HCT116 (cell line): Measurements from ENCODE around the gene LIN7B. TPM values are rescaled to one million over a fixed set of nuclear protein-coding genes. Genes with fewer than 3 reads are reported as not detected.
"Not testable (repeated sequence)": the region's sequence is repeated elsewhere in the genome, so short reads cannot be mapped to it uniquely, and the experiment has no call there.

Experiments used
- ATAC-seq: fragments of 200-7000 bp; cut with Tn5 transposase; 2 replicates; pipeline ENCODE4 v1.9.1; 2020; ENCODE audit warnings: mild to moderate bottlenecking, moderate library complexity
- BruUV-seq: library from RNA; stranded (reverse); fragments of 400-500 nt; replicated peaks from 2 replicates; lab custom pipeline; 2021; lab: Mats Ljungman, UMichigan
- CTCF ChIA-PET: fragments of 300-600 bp; sonication (Branson Sonifier 250); formaldehyde crosslinking; loops from one replicate; lab custom pipeline; 2021; ENCODE audit warnings: antibody characterized with exemption; lab: Charles Lee
- POLR2A ChIA-PET: fragments of 300-600, 350-600 bp; sonication (Branson Sonifier 250); formaldehyde crosslinking; loops from one replicate; lab custom pipeline; 2021; ENCODE audit warnings: antibody characterized with exemption; lab: Charles Lee
- RAD21 ChIA-PET, 2 experiments: fragments of 300-600 bp; sonication (Branson Sonifier 250); formaldehyde crosslinking; loops; one replicate each; lab custom pipeline; 2023; ENCODE audit warnings: low total read pairs in 2 of 2; ENCODE audit not compliant: uncharacterized antibody in 2 of 2, unreplicated experiment in 2 of 2, low non-redundant PET in 1 of 2; lab: Charles Lee
- DNase-seq: peaks from one replicate; pipeline ENCODE4 v3.0.0-alpha.2; 2010; ENCODE audit warnings: low read depth, low spot score
- H2AFZ ChIP-seq: fragments of 200-600 bp; shearing (Covaris generic), sonication (generic); 2 replicates; pipeline ENCODE4 v1.6.1; 2017; ENCODE audit warnings: low read depth, mixed run types, mixed read lengths, antibody characterized with exemption, low read length; ENCODE audit not compliant: poor library complexity, severe bottlenecking
- H3K27ac ChIP-seq: 2 replicates; pipeline ENCODE4 v1.5.1; 2012; ENCODE audit warnings: low read depth, low read length
- H3K27me3 ChIP-seq: fragments of 200-600 bp; sonication (generic); 2 replicates; pipeline ENCODE4 v1.6.1; 2016; ENCODE audit warnings: mixed run types, low read length, mixed read lengths; ENCODE audit not compliant: insufficient read depth
- H3K36me3 ChIP-seq, 2 experiments: fragments of 200-500 bp in 1 of 2; fragments of 200-600 bp in 1 of 2; sonication (Bioruptor generic) in 1 of 2; sonication (generic) in 1 of 2; 2 replicates each; pipeline versions ENCODE4 v1.5.1 to v1.6.1; 2014 to 2016; ENCODE audit warnings: low read length in 2 of 2, inconsistent platforms in 1 of 2, mixed read lengths in 1 of 2, mixed run types in 1 of 2; ENCODE audit not compliant: insufficient read depth in 2 of 2, control insufficient read depth in 1 of 2
- H3K4me1 ChIP-seq, 2 experiments: fragments of 200-600 bp in 1 of 2; sonication (generic) in 1 of 2; 2 replicates each; pipeline versions ENCODE4 v1.5.1 to v1.6.1; 2012 to 2017; ENCODE audit warnings: low read length in 2 of 2, inconsistent platforms in 1 of 2, mild to moderate bottlenecking in 1 of 2, mixed read lengths in 1 of 2, mixed run types in 1 of 2, moderate library complexity in 1 of 2; ENCODE audit not compliant: insufficient read depth in 2 of 2, control insufficient read depth in 1 of 2
- H3K4me2 ChIP-seq: fragments of 200-600 bp; sonication (generic); 2 replicates; pipeline ENCODE4 v1.6.1; 2017; ENCODE audit warnings: mixed run types, low read length, mixed read lengths
- H3K4me3 ChIP-seq, 2 experiments: fragments of 200-600 bp in 1 of 2; sonication (generic) in 1 of 2; replicated peaks in 1 of 2; 2 replicates each; pipeline ENCODE4 v1.5.1; 2011 to 2016; ENCODE audit warnings: low read length in 2 of 2, control low read depth in 1 of 2, low read depth in 1 of 2, mild to moderate bottlenecking in 1 of 2, mixed read lengths in 1 of 2, mixed run types in 1 of 2
- H3K79me2 ChIP-seq: fragments of 200-600 bp; sonication (generic); 2 replicates; pipeline ENCODE4 v1.6.1; 2017; ENCODE audit warnings: mild to moderate bottlenecking, mixed run types, low read length, moderate library complexity, mixed read lengths; ENCODE audit not compliant: insufficient read depth
- H3K9ac ChIP-seq: fragments of 200-600 bp; sonication (generic); 2 replicates; pipeline ENCODE4 v1.6.1; 2016; ENCODE audit warnings: low read length, mixed read lengths
- H3K9me2 ChIP-seq: fragments of 200-600 bp; sonication (generic), shearing (Covaris generic); 2 replicates; pipeline ENCODE4 v1.6.1; 2017; ENCODE audit warnings: mixed run types, mild to moderate bottlenecking, moderate library complexity; ENCODE audit not compliant: insufficient read depth
- H3K9me3 ChIP-seq, 2 experiments: fragments of 200-500 bp in 1 of 2; fragments of 200-600 bp in 1 of 2; sonication (Bioruptor generic) in 1 of 2; sonication (generic) in 1 of 2; 2 replicates each; pipeline ENCODE4 v1.6.1; 2014 to 2017; ENCODE audit warnings: low read length in 2 of 2, mixed read lengths in 2 of 2, inconsistent platforms in 1 of 2, low read depth in 1 of 2, mild to moderate bottlenecking in 1 of 2, mixed run types in 1 of 2, moderate library complexity in 1 of 2; ENCODE audit not compliant: control insufficient read depth in 1 of 2, insufficient read depth in 1 of 2
- H4K20me1 ChIP-seq: fragments of 200-600 bp; sonication (generic), shearing (Covaris generic); 2 replicates; pipeline ENCODE4 v1.6.1; 2017; ENCODE audit warnings: mixed run types, mild to moderate bottlenecking, moderate library complexity; ENCODE audit not compliant: insufficient read depth
- POLR2AphosphoS5 ChIP-seq: IDR thresholded peaks from 2 replicates; pipeline ENCODE4 v1.6.1; 2011; ENCODE audit warnings: mild to moderate bottlenecking, low read depth, low read length, moderate library complexity
- RAD21 ChIP-seq: IDR thresholded peaks from 2 replicates; pipeline ENCODE4 v1.6.1; 2012; ENCODE audit warnings: low read depth, mild to moderate bottlenecking
- intact Hi-C: fragments of 100-400 bp; cut with micrococcal nuclease; formaldehyde crosslinking; loops from 2 replicates; pipeline ENCODE4 v1.10.0; 2022
- total RNA-seq: library from RNA; stranded (reverse); gene quantifications from one replicate; pipeline ENCODE4 v1.2.1, GENCODE V29; 2021; ENCODE audit not compliant: unreplicated experiment
- TF ChIP-seq, protein P1 (sequence below), 3 experiments: fragments of 200-600 bp in 1 of 3; sonication (generic) in 1 of 3; IDR thresholded peaks in 2 of 3; conservative IDR thresholded peaks in 1 of 3; 2 replicates each; pipeline ENCODE4 v1.5.1; 2012 to 2017; ENCODE audit warnings: low read depth in 2 of 3, low read length in 2 of 3, antibody characterized with exemption in 1 of 3, borderline replicate concordance in 1 of 3, control low read depth in 1 of 3, mild to moderate bottlenecking in 1 of 3, mixed read lengths in 1 of 3, mixed run types in 1 of 3, moderate library complexity in 1 of 3; ENCODE audit not compliant: insufficient read depth in 1 of 3
- TF ChIP-seq, protein P2 (sequence below): IDR thresholded peaks from 2 replicates; pipeline ENCODE4 v1.6.1; 2012; ENCODE audit warnings: low read depth
- TF ChIP-seq, protein P3 (sequence below): IDR thresholded peaks from 2 replicates; pipeline ENCODE4 v1.6.1; 2012

Gene LIN7B
- total RNA-seq, 1 experiment from 2014 or later = 7.2 TPM

DNA sequence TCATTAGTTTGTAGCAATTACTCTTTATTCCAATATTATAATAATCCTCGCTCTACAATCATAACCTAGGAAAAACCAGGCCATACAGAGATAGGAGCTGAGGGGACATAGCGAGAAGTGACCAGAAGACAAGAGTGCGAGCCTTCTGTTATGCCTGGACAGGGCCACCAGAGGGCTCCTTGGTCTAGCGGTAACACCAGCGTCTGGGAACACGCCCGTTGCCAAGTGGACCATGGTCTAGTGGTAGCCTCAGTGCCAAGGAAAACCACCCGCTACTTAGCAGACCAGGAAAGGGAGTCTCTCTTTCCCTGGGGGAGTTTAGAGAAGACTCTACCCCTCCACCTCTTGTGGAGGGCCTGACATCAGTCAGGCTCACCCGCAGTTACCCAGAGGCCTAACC lies 39.3 kb upstream of the LIN7B start:
- RAD21 ChIA-PET = interaction anchor here in 1 of 2 experiments (0.6 to 1.4 kb wide), 2 partner anchors 124 to 133 kb away, joined by 3 read pairs; no protein-coding TSS in a partner anchor
- H3K4me1 ChIP-seq = peaks cover 10 to 11% of the 10 kb centered on the region in 2 experiments
- H3K9me3 ChIP-seq, H2AFZ ChIP-seq, POLR2A ChIA-PET, H3K9ac ChIP-seq, H3K36me3 ChIP-seq, H3K4me2 ChIP-seq, H3K27ac ChIP-seq: not testable (repeated sequence)
- intact Hi-C loops = loop anchor here (1.0 to 2.0 kb wide), 3 partner anchors 124 to 286 kb away; no protein-coding TSS in a partner anchor
- ATAC-seq = peak; percentile 54; the same call in 1 of the 2 replicates
- TF ChIP-seq, protein P1, sequence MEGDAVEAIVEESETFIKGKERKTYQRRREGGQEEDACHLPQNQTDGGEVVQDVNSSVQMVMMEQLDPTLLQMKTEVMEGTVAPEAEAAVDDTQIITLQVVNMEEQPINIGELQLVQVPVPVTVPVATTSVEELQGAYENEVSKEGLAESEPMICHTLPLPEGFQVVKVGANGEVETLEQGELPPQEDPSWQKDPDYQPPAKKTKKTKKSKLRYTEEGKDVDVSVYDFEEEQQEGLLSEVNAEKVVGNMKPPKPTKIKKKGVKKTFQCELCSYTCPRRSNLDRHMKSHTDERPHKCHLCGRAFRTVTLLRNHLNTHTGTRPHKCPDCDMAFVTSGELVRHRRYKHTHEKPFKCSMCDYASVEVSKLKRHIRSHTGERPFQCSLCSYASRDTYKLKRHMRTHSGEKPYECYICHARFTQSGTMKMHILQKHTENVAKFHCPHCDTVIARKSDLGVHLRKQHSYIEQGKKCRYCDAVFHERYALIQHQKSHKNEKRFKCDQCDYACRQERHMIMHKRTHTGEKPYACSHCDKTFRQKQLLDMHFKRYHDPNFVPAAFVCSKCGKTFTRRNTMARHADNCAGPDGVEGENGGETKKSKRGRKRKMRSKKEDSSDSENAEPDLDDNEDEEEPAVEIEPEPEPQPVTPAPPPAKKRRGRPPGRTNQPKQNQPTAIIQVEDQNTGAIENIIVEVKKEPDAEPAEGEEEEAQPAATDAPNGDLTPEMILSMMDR (IDR thresholded peaks at IDR 0.05 in 2 of 3, conservative IDR thresholded peaks at IDR 0.05 in 1 of 3; ENCODE audit: borderline replicate concordance in 1 of 3, insufficient read depth in 1 of 3, low read depth in 2 of 3, low read length in 2 of 3) = peak; percentile 48 to 70 (median 65)
- TF ChIP-seq RAD21 = peak; percentile 75
- TF ChIP-seq, all 23 proteins: peak for 2; not testable (repeated sequence) for 21
- not testable (repeated sequence) for BruUV-seq, H4K20me1 ChIP-seq, H3K79me2 ChIP-seq, H3K4me3 ChIP-seq, H3K27me3 ChIP-seq, DNase-seq, H3K9me2 ChIP-seq
- CTCF ChIA-PET = interaction anchor here (1.2 to 2.6 kb wide), 8 partner anchors 10 to 279 kb away, joined by 3 to 18 read pairs (median 8); partner anchors contain the start of genes CGB7 and NTF4

DNA sequence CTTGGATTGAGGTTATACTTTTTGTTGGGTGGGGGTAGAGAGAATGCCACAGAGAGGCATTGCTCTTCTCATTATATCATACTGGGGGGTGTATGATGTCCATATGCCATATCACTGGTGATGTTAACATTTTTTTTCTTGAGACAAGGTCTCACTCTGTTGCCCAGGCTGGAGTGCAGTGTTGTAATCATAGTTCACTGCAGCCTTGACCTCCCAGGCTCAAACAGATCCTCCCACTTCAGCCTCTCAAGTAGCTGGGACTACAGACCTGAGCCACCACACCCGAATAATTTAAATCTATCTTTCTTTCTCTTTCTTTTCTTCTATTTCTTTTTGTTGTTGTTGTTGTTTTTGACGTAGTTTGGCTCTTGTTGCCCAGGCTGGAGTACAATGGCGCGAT lies 33.8 kb upstream of the LIN7B start:
- Histone ChIP-seq H3K9me3 (no peaks in the 10 kb centered on the region), H3K9ac (no peak overlapping the region), H3K27ac (no peak overlapping the region), H3K36me3 (no peaks in the 10 kb centered on the region), H4K20me1 (no peaks in the 10 kb centered on the region), H3K4me3 (no peak overlapping the region), H3K9me2 (no peaks in the 10 kb centered on the region), H3K79me2 (peaks cover 2% of the 10 kb centered on the region), H2AFZ (no peak overlapping the region), H3K4me1 (peaks cover 0 to 9% of the 10 kb centered on the region in 2 experiments; a peak in 2 of 4 replicates), H3K27me3 (no peaks in the 10 kb centered on the region), H3K4me2 (no peak overlapping the region)
- intact Hi-C loops = no loop called here
- ATAC-seq (no peak), DNase-seq (no peak)
- TF ChIP-seq, protein P2, sequence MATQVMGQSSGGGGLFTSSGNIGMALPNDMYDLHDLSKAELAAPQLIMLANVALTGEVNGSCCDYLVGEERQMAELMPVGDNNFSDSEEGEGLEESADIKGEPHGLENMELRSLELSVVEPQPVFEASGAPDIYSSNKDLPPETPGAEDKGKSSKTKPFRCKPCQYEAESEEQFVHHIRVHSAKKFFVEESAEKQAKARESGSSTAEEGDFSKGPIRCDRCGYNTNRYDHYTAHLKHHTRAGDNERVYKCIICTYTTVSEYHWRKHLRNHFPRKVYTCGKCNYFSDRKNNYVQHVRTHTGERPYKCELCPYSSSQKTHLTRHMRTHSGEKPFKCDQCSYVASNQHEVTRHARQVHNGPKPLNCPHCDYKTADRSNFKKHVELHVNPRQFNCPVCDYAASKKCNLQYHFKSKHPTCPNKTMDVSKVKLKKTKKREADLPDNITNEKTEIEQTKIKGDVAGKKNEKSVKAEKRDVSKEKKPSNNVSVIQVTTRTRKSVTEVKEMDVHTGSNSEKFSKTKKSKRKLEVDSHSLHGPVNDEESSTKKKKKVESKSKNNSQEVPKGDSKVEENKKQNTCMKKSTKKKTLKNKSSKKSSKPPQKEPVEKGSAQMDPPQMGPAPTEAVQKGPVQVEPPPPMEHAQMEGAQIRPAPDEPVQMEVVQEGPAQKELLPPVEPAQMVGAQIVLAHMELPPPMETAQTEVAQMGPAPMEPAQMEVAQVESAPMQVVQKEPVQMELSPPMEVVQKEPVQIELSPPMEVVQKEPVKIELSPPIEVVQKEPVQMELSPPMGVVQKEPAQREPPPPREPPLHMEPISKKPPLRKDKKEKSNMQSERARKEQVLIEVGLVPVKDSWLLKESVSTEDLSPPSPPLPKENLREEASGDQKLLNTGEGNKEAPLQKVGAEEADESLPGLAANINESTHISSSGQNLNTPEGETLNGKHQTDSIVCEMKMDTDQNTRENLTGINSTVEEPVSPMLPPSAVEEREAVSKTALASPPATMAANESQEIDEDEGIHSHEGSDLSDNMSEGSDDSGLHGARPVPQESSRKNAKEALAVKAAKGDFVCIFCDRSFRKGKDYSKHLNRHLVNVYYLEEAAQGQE = no peak
- TF ChIP-seq POLR2AphosphoS5 = no peak
- TF ChIP-seq, protein P3, sequence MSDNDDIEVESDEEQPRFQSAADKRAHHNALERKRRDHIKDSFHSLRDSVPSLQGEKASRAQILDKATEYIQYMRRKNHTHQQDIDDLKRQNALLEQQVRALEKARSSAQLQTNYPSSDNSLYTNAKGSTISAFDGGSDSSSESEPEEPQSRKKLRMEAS = no peak
- BruUV-seq = no TSS peak
- ChIA-PET POLR2A (no interaction called here), CTCF (no interaction called here), RAD21 (no interaction called here)
